ENCODE data around the gene SLC4A2.

DNA sequence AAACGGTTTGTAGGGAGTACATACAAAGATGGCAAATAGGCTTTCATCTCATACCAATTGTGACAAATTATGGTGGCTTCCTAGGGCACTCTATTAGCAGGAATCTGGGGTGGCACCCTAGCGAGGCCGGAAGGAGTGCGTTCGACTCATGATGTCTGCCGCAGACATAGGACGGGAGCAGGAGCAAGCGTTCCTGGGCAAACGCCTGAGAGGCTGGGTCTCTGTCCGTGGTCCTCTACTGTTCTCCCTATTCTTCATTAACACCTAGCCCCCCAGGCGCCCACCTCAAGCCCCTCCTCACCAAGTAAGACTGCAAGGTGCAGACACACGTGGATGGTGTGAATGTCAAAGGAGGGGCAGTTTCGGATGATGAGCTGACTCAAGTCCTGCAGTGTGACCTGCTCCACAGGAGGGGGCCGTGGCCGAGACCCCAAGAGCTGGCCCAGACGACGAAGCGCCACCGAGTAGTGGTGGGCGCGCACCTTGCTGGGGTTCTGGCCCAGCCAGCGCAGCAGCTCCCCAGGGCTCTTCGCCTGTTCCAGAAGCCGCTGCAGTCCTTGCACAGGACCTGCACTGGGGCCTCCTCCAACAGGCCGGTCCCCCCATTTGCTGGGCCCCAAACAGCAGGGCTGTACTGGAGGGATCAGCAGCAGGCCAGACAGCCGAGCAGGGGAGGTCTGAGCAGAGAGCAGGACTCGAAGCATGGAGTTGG is 20.0 kb downstream of the SLC4A2 start:
- TF ChIP-seq, protein P1, sequence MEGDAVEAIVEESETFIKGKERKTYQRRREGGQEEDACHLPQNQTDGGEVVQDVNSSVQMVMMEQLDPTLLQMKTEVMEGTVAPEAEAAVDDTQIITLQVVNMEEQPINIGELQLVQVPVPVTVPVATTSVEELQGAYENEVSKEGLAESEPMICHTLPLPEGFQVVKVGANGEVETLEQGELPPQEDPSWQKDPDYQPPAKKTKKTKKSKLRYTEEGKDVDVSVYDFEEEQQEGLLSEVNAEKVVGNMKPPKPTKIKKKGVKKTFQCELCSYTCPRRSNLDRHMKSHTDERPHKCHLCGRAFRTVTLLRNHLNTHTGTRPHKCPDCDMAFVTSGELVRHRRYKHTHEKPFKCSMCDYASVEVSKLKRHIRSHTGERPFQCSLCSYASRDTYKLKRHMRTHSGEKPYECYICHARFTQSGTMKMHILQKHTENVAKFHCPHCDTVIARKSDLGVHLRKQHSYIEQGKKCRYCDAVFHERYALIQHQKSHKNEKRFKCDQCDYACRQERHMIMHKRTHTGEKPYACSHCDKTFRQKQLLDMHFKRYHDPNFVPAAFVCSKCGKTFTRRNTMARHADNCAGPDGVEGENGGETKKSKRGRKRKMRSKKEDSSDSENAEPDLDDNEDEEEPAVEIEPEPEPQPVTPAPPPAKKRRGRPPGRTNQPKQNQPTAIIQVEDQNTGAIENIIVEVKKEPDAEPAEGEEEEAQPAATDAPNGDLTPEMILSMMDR (IDR thresholded peaks at IDR 0.05) = no peak
- TF ChIP-seq POLR2A (IDR thresholded peaks at IDR 0.05) = no peak

All from right lobe of liver (tissue), 4 donors.